Forelimb muscle (tissue), 1 donor: Measurements from ENCODE around the gene PDCL2. TPM values are rescaled to one million over a fixed set of nuclear protein-coding genes. Genes with fewer than 3 reads are reported as not detected.
A peak's percentile ranks its signal among the peaks of the same experiment; 100 is the strongest.
"Not testable (repeated sequence)": the region's sequence is repeated elsewhere in the genome, so short reads cannot be mapped to it uniquely, and the experiment has no call there.

ENCODE experiments used
- DNase-seq: peaks from one replicate; pipeline ENCODE4 v3.0.0-alpha.2; 2013; ENCODE audit warnings: low read depth
- polyA plus RNA-seq: library from polyadenylated mRNA; unstranded; fragments of 120-200 nt; gene quantifications from one replicate; pipeline ENCODE4 v1.2.1, GENCODE V29; 2013; ENCODE audit not compliant: insufficient read length

PDCL2 gene
- polyA plus RNA-seq, 1 donor: not detected

- no peak for DNase-seq
Observed at GRCh38 chr4:55588160-55588559, 3.9 kb downstream of the PDCL2 start.

DNA sequence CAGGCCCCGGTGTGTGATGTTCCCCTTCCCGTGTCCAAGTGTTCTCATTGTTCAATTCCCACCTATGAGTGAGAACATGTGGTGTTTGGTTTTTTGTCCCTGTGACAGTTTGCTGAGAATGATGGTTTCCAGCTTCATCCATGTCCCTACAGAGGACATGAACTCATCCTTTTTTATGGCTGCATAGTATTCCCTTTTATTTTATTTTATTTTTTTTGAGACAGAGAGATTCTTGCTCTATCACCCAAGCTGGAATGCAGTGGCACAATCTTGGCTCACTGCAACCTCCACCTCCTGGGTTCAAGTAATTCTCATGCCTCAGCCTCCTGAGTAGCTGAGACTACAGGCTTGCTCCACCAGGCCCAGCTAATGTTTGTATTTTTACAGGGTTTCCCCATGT, 9.3 kb downstream of the PDCL2 start:
- DNase-seq: not testable (repeated sequence)

DNA sequence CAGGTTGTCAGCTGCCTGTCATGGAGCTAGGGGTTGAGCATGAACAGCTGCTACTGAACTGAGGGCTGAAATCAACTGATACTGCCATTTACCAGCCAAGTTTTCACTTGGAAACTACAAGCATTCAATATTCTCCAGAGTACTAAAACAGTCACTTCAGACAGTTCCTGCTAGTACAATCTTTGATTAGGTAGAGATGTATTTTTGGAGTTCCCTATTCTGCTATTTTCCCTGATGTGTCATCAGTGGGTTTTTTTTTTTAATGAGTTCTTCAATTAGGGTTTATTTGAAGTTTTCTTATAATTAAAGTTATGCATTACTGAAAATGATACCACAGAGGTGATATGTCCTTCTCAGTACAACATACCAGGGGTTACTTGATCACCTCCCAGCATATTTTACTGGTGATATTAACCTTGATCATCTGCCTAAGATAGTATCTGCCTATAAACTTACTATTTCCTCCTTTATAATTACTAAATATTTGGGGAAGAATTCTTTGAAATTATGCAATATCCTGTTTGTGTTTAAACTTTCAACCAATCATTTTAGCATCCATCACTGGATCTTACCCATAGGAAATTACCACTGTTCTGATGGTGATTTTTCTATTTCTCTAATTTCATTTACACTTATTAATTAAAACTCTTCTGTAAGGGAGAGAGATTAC, 13.6 kb downstream of the PDCL2 start:
- no peak for DNase-seq

DNA sequence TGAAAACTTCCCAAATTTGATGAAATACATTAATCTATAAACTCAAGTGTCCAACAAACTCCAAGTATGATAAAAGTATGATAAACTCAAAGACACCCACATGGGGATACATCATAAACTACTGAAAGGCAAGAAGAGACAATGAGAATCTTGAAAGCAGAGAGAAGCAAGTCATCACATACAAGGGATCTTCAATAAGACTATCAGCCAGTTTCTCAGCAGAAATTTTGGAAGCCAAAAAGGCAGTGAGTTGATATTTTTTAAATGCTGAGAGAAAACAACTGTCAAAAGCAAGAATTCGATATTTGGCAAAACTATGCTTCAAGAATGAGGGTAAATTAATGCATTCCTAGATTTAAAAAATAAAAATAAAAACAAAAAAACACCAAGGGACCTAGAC, 16.5 kb downstream of the PDCL2 start:
- DNase-seq: no peak

DNA sequence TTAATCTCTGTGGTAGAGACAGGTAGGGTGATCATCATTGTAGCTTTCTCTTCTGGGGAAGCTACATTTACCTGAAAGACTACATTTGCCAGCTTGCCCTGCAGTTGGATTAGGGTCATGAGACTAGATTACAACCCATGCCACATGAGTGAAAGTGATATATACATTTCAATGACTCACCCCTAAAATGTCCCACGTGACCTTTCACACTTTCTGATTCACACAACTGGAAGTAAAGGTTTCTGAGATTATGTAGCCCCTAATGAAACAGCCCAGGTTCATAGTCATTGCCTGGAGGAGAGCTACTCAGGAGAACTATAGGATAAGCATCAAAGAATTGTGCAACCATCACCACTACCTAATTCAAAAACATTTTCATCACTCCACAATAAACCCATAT, 17.8 kb downstream of the PDCL2 start:
- no peak for DNase-seq

DNA sequence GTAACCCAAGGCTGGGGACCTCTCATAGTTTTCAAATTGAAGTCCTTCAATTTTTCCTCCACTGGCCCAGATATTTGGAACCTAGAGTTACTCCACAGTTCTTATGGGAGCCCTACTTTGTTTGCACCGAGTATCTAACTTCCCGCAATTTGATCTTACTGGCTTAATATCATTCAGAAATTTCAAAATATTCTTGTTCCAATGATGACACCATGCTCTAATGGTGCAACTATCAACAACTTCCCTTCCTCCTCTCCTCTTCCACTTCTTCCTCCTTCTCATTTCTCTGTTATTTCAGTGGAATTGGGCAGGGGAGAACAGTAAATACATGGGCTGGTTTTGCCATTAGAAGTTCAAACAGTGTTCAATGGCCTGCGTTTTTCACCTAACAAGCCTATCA, 20.2 kb downstream of the PDCL2 start:
- DNase-seq: no peak

GRCh38 chr4:55568905-55569504, 23.0 kb downstream of the PDCL2 start:
- no peak for DNase-seq

- no peak for DNase-seq
Observed at GRCh38 chr4:55561889-55562288, 30.2 kb downstream of the PDCL2 start.

DNA sequence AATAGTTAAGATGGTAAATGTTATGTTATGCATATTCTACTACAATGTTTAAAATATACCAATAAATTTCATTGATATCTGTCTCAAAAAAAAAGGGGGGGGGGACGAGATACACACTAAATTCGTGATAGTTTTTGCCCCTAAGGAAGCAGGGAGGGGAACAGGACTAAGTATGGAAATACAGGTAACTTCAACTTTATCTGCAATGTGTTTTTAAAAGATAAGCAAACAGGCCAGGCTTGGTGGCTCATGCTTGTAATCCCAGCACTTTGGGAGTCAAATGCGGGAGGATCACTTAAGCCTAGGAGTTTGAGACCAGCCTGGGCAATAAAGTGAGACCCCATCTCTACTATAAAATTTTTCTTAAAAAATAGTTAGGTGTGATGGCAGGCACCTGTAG, 31.9 kb downstream of the PDCL2 start:
- no peak for DNase-seq

DNA sequence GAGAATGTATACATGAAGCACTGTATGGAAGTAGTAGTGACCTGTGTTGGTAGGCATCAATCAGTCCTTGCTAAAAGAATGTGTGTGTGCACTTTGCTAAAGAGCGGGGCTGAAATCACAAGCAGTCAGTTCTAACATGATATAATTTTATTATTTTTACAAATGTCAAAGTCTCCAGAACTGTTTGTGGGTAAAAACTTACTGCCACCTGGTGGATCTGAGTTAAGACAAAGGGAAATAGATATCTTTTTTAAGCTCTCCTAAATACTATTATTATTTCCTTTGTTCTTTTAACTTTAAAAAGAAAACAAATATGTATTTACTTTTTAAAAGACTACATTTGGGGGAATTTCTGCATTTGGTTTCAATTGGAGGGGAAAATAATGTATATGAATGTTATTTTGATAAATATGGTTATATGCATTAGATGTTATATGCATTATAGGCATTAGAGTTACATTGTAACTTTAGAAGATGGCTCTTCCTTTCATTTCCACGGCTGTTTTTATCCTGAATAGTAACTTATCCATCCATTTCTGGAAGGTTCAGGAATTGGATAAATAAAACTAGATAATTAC, 37.5 kb downstream of the PDCL2 start:
- DNase-seq: no peak

DNA sequence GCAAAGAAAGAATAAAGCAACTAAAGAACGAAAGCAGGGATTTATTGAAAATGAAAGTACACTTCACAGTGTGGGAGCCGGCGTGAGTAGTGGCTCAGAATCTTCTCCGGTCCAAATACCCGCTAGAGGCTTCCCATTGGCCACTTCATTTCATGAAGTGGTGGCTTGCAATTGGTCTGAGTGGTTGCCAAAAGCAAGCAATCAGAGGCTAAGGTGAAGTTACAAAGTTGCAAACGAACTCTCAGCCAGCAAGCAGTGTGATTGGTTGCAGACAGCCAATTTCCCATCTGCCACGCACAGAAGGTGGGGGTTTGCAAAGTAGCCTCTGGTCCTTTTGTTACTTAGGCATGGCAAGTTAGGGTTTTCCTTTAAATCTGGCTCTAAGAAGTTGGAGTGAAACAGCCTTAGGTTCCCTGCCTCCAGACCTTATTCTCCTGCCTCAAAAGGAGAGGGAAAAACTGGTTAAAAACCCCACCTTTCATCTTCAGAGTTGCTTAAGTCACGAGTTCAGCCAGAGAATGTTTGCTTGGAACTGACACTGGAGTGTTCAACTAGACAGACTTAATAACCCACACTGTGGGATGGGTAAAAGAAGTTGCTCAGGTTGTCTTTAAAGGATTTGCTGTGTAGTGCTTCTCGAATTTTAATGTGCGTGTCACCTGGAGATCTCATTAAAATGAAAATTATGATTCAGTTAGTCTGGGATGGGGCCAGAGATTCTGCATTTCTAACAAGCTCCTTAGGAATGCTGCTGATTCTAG, 38.4 kb downstream of the PDCL2 start:
- DNase-seq: no peak

DNA sequence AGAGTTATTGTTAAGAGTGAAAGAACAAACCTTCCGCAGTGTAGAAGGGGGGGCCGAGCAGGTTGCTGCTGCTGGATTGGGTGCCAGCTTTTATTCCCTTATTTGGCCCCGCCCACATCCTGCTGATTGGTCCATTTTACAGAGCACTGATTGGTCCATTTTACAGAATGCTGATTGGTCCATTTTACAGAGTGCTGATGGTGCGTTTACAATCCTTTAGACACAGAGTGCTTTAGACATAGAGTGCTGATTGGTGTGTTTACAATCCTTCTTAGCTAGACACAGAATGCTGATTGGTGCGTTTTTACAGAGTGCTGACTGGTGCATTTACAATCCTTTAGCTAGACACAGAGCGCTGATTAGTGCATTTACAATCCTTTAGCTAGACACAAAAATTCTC, 40.1 kb downstream of the PDCL2 start:
- DNase-seq: not testable (repeated sequence)

- DNase-seq: no peak
Observed at GRCh38 chr4:55549888-55550287, 42.2 kb downstream of the PDCL2 start.

- no peak for DNase-seq
Observed at GRCh38 chr4:55547918-55548317, 44.1 kb downstream of the PDCL2 start.

DNA sequence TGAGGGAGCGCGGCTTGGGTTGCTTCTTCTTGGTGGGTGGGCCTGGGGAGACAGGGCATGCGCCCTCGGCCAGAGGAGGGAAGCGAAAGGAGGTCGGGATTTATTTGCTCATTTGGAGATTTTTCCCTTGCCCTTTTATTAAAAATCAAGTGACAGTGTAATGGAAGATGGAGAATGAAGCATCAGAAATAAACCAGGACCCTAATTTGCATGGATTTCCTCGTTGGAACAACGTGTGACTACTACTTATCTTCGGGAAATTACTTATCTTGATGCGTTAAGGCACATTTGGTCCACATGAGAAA, 44.6 kb downstream of the PDCL2 start:
- no peak for DNase-seq

GRCh38 chr4:55546756-55547465, 45.1 kb downstream of the PDCL2 start, which contains the start of gene CLOCK:
TSS of gene CLOCK (minus strand) at chr4:55546909. CDS start at chr4:55482785, 64,124 bp downstream.
- no peak for DNase-seq

DNA sequence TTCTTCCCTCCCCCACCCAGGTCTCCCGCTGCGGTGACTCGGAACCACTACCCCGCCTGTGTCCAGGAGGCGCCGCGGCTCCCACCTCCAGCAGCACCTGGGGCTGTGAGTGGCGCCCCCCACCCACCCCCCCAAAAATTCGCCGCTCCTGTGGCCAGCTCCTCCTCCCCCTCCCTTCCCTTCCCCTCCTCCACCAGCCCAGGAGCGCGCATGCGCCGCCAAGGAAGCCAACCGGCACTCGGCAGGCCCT, 45.6 kb downstream of the PDCL2 start:
- peak; percentile 51 for DNase-seq

DNA sequence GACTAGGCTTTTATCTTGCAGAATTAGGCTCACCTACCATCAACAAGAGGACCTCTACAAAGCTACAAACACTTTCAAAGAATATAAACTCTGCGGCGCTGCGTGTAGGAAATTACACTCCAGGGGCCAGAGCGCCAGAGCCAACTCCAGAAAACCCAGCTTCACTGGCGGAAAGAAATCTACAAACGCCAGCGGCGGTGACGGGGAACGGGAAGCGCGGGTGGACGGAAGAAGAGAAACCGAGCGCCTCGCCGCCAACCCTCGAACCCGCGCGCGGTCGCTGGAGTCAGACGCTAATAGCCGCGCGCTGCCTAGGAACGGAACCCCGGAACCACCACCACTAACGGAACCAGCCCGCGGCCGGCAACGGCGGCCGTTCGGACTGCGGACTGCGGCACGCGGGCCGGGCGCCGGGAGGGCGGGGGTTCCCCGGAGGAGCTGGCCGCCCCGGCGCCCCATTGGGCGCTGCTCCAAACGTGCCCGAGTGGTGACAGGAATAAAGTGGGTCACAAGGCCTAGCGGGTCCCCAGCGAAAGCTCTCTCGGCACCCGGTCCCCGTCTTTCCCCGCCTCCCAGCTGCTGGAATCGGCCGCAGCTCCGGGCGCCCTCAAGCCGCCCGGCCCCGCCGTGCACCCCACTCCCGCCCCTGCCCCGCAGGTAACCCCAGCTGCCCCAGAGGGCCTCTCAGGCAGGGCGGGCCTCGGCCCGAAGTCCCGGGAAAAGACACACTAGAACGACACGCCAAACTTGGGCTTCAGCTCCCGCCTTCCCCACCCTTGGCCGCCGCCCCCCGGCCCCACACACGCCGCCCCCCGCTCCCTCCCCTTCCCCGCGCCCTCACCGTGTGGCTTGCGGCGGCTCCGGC, 46.2 kb downstream of the PDCL2 start:
- DNase-seq: no peak

GRCh38 chr4:55545151-55545550, 46.9 kb downstream of the PDCL2 start:
- DNase-seq: no peak

GRCh38 chr4:55543858-55544257, 48.2 kb downstream of the PDCL2 start:
- DNase-seq: no peak

DNA sequence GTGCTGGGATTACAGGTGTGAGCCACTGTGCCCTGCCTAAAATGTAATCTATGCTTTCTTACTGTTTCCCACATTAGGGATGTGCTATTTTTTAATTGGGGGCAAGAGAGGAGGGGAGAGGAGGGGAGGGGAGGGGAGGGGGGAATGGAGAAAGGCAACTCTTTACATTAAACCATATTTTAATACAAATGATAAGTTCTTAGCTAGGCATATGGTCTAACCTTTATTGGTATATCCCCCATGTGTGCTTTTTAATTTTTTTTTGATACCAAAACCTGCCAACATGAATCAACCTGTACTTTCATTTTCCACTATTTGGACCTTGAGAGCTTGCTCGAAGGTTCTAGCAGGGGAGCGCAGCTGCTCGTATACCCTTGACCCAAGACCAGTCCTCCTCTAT, 51.8 kb downstream of the PDCL2 start:
- no peak for DNase-seq

DNA sequence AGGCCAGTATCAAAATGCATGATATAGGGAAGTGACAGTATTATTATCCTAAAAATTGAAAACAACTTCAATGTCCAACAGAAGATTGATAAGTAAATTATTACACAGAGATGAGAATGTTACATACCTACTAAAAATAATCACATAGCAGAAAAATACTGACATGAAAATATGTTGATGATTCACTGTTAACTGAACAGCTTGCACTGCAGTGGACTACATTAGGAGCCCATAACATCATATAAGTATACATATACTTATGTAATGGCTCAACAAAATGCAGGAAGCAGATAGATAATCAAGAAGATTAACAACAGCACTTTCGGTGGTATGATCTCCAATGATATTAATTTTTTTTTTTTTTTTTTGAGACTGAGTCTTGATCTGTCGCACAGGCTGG, 52.4 kb downstream of the PDCL2 start:
- no peak for DNase-seq
